Raji (cell line): ENCODE measurements around the gene ANKRD10.

Experiments
- POLR2A ChIP-seq: IDR thresholded peaks from 2 replicates; pipeline ENCODE4 v1.6.1; 2011; ENCODE audit warnings: low read depth, low read length, control low read depth; ENCODE audit not compliant: insufficient read depth

ANKRD10 gene

GRCh38 chr13:110880627-110881026, 34.2 kb downstream of the ANKRD10 start:
- no peak for TF ChIP-seq POLR2A

DNA sequence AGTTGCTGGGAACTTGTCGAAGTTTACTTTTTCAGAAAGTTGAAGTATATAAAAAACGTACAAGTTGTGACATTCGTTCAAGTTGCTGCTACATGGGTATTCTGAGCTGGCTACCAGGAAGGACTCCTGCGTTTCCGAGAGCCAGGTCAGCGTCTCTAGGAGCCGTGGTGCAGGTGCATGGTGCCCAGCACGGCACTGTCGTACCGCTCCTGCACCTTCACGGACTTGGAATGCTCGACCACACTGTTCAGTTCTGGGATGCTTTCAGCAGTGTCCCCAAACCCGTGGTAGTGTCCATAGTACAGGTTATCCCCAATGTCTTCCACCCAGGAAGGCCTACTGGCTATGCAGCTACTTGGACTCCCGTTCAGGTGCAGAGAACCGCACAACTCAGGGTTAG, 35.4 kb downstream of the ANKRD10 start:
- no peak for TF ChIP-seq POLR2A

DNA sequence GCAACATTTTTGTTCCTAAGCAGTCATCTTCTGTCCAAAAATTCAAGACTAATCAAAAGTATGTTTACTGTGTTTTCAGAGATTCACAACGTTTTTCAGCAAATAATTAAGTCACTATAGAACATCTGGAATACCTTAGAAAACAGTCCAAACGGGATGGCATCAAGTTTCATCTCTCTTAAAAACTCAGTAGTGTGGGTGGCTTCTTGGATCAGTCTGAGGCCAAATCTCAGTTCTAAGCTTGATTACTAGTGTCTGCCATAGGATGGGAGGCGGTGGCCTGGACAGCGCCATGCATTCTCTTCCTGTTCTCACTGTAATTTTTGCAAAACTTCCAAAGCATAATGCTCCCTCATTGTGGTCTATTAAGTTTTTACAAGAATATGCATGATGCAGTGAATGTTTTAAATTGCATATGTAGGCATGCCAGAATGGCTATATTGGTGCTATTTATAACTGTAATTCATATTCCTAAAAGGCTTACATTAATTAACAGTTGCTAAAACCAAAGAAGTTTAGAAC, 37.1 kb downstream of the ANKRD10 start:
- no peak for TF ChIP-seq POLR2A

GRCh38 chr13:110876609-110877008, 38.3 kb downstream of the ANKRD10 start:
- TF ChIP-seq POLR2A: no peak

- no peak for TF ChIP-seq POLR2A
These were observed 39.6 kb downstream of the ANKRD10 start for GRCh38 chr13:110875241-110875640.

GRCh38 chr13:110874508-110874960, 40.3 kb downstream of the ANKRD10 start:
- TF ChIP-seq POLR2A: no peak

- TF ChIP-seq POLR2A: no peak
These were observed 41.0 kb downstream of the ANKRD10 start for GRCh38 chr13:110873639-110874507.

DNA sequence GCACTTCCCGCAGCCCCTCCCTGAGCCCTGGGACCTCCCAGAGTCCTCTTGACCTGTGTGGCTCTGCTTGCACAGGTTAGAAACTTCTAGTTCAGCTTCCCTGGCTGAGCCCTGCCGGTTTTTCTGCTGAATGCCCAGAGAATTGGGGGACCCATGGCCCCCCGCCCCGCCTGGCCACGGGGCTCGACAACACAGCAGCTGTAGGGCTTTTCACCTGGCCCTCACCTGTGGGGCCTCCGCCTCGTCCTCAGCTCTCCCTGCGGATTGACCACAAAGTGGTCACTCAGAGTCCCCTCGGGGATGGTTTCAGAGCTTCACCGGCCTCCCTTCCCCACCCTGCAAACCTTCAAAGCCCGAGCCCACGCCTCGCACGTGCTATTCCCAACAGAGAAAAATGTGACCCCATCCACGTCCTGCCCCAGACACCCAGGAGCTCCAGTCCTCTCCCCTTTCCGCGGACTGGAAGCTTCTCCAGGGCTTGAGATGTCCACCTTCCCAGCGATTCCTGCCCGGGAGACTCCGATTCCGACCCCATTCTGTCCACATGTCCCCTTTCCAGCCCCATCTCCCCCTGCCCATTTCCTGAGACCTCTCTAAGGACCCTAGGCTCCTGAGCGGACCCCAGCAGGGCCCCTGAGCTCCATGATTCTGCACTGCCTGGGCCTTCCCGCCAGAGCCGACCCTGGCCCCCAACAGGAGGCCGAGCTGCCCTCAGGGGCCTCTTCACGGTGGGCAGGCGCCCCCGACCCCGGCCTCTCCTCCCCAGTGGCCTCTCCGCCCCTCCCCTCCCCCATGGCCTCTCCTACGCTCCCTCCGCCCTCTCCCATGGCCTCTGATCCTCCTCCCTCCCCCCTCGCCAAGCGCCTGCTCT, 41.9 kb downstream of the ANKRD10 start:
- TF ChIP-seq POLR2A: no peak

- no peak for TF ChIP-seq POLR2A
These were observed 42.7 kb downstream of the ANKRD10 start for GRCh38 chr13:110872034-110872767.

GRCh38 chr13:110869805-110870706, 44.8 kb downstream of the ANKRD10 start:
- no peak for TF ChIP-seq POLR2A

DNA sequence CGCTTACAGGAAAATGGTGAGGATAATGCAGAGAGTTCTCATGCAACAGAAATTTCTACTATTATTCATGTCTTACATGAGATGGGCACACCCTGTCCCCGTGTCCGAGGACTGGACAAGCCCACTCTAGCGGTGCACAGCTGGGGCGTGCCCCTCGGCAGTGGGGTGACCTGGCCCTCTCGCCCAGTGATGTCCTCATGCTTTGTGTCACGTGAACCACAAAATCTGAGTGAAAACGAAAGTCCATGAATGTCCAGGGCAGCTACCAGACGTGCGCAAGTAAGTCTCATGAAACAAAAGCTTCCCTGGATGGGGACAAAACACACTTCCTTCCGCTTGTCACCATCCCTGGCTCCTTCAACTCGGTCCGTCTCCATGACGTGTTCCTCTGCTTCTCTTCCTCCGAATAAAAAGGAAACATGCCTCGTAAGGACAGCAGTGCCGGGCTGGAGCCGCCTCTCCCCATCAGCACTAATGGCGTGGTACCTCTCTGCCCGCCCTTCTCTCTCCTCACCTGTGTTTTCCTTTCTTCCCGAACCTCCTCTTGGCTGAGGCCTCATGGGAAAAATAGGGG, 45.6 kb downstream of the ANKRD10 start:
- no peak for TF ChIP-seq POLR2A

GRCh38 chr13:110868720-110869119, 46.1 kb downstream of the ANKRD10 start:
- no peak for TF ChIP-seq POLR2A

DNA sequence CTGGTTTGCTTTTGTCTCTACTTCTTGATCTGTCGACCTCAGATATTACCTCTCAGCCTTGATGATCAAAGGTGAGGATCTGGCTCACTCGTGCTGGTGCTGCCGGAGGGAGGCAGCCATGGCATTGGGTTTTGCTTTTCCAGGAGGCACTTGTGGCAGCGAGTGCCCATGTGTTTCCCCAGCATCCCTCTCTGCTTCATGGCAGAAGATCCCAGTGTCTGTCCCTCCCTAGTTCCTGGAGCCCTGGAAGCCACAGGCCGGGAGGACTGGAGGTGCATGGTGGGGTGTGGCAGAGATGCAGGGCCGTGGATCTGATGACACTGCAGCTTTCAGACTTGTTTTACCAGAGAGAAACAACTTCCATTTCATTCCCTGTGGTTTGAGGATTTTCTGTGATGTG, 47.5 kb downstream of the ANKRD10 start:
- no peak for TF ChIP-seq POLR2A

DNA sequence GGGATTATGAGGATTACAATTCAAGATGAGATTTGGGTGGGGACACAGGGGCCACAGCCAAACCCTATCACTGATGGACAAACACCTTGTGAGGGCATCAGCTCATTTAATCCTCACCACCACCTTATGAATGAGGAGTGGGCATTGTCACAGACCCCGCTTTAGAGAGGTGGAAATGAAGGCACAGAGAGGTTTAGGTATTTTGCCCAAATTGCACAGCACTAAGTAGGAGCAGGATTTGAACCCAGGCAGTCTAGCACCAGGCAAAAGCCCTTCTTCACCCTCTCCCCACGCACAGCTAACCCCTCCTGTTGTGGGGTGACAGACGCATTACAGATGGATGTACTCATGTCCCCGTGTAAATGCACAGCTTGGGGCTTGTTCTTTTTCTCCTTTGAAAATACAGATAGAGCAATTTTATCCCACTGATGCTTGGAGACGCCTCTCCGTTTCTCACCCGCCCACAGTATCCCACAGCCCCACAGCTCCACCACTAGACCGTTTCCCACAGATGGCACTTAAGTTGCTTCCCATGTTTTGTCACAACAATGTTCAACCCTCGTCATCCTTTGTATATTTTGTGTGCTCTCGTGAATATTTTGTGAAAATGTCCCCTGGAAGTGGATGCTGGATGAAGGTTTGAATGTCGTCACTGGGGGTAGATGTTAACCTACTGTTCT, 48.2 kb downstream of the ANKRD10 start:
- TF ChIP-seq POLR2A: no peak

DNA sequence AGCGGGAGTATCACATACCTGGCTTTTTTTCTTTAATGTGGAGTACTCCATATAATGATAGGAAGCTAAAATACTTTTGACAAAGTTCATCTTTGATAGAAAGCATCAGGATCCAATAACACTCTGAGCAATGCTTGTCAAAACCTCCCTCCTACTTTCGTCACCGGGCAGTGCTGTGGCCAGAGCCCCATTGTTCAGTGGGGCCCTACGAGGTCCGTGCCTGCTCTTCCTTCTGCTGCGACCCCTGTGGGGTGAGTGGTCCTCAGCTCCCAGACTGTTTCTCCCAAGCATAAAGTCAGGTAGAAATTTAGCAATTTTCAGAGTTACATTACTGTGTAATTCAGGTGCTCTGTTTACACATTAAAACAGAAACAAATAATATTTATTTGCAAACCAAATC, 51.2 kb downstream of the ANKRD10 start:
- no peak for TF ChIP-seq POLR2A
